Large intestine (tissue), 3 donors: Measurements from ENCODE around the gene RNU6-9. TPM values are rescaled to one million over a fixed set of nuclear protein-coding genes. Genes with fewer than 3 reads are reported as not detected.
A peak's percentile ranks its signal among the peaks of the same experiment; 100 is the strongest.
"Not testable (repeated sequence)": the region's sequence is repeated elsewhere in the genome, so short reads cannot be mapped to it uniquely, and the experiment has no call there.

Source experiments
- DNase-seq, 2 donors: peaks; one replicate each; pipeline versions ENCODE4 v3.0.0 to v3.0.0-alpha.2; 2013
- H3K27ac ChIP-seq: one replicate; pipeline ENCODE4 v1.5.1; 2013; ENCODE audit warnings: low read length
- H3K27me3 ChIP-seq: 2 replicates; pipeline ENCODE4 v1.6.1; 2013; ENCODE audit warnings: low read length; ENCODE audit not compliant: control insufficient read depth, insufficient read depth
- H3K36me3 ChIP-seq: 2 replicates; pipeline ENCODE4 v1.6.1; 2013; ENCODE audit warnings: low read length; ENCODE audit not compliant: control insufficient read depth, insufficient read depth
- H3K4me1 ChIP-seq: one replicate; pipeline ENCODE4 v1.6.1; 2013; ENCODE audit warnings: low read length; ENCODE audit not compliant: control insufficient read depth, insufficient read depth
- H3K4me3 ChIP-seq: one replicate; pipeline ENCODE4 v1.5.1; 2013; ENCODE audit warnings: low read length
- H3K9me3 ChIP-seq: one replicate; pipeline ENCODE4 v1.6.1; 2013; ENCODE audit warnings: mild to moderate bottlenecking, low read depth, low read length, moderate library complexity; ENCODE audit not compliant: control insufficient read depth
- WGBS: methylation state at CpG from one replicate; pipeline ENCODE4 v1.1.5; 2013; ENCODE audit warnings: low lambda C conversion rate; ENCODE audit not compliant: insufficient coverage; 5-methylcytosine and 5-hydroxymethylcytosine counted together
- polyA plus RNA-seq: library from polyadenylated mRNA; unstranded; fragments of 120-200 nt; gene quantifications from one replicate; pipeline ENCODE4 v1.2.1, GENCODE V29; 2013

The RNU6-9 gene
- polyA plus RNA-seq, 1 donor = not detected

DNA sequence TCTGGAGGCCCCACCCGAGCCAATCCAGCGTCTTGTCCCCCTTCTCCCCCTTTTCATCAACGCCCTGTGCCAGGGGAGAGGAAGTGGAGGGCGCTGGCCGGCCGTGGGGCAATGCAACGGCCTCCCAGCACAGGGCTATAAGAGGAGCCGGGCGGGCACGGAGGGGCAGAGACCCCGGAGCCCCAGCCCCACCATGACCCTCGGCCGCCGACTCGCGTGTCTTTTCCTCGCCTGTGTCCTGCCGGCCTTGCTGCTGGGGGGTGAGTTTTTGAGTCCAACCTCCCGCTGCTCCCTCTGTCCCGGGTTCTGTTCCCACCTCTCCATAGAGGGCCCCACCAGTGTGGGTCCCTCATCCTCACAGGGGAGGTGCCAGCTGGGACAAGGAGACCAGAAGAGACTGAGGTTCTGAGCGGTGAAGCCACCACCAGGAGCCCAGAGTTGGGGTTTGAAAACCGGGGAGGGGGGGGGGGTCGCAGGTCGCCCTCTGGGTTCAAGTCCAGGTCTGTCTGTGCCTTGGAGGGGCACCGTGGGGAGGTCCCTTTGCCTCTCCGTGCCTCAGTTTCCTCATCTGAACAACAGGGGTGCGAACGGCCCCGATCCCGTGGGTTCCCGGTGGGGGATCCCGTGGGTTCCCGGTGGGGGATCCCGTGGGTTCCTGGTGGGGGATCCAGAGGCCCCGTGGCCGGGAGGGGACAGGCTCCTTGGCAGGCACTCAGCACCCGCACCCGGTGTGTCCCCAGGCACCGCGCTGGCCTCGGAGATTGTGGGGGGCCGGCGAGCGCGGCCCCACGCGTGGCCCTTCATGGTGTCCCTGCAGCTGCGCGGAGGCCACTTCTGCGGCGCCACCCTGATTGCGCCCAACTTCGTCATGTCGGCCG is 40.9 kb upstream of the RNU6-9 start, which contains the start of gene ELANE:
TSS of gene ELANE (plus strand) at position 168 of the 878 bp plus-strand sequence. CDS start at position 194, 26 bp downstream.
- no peaks in the 10 kb centered on the region for H3K36me3 ChIP-seq
- peaks cover 10% of the 10 kb centered on the region for H3K9me3 ChIP-seq
- H3K27me3 ChIP-seq = peaks cover 49% of the 10 kb centered on the region
- no peak within 1 kb of the TSS for H3K4me3 ChIP-seq
- H3K4me1 ChIP-seq = peaks cover 8% of the 10 kb centered on the region
- no peak within 1 kb of the TSS for H3K27ac ChIP-seq
- WGBS = no CpG with 5 or more reads among the region's 55 CpGs
- DNase-seq = peak in 1 of 2 donors; percentile 1

DNA sequence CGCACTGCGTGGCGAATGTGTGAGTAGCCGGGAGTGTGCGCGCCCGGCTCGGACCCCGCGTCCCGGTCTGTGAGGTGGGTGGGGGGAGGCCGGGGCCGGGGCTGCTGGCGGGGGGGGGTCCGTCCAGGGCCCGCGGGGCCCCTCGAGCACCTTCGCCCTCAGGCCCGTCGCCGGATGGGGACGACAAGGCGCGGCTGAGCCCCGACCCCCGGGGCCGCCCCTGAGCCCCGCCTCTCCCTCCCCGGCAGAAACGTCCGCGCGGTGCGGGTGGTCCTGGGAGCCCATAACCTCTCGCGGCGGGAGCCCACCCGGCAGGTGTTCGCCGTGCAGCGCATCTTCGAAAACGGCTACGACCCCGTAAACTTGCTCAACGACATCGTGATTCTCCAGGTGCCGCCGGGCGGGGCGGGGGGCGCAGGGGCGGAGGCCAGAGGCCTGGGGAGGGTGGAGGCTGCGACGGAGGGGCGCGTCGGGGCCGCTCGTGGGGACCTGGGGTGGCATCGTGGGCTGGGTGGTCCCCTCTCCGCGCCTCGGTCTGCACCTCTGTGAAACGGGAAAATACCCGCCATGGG is 40.2 kb upstream of the RNU6-9 start:
- H3K36me3 ChIP-seq = no peaks in the 10 kb centered on the region
- no peak overlapping the region for H3K4me3 ChIP-seq
- H3K4me1 ChIP-seq = peaks cover 8% of the 10 kb centered on the region
- no CpG with 5 or more reads among the region's 67 CpGs for WGBS
- no peak for DNase-seq
- peaks cover 7% of the 10 kb centered on the region for H3K9me3 ChIP-seq
- peaks cover 42% of the 10 kb centered on the region for H3K27me3 ChIP-seq
- H3K27ac ChIP-seq = no peak overlapping the region

DNA sequence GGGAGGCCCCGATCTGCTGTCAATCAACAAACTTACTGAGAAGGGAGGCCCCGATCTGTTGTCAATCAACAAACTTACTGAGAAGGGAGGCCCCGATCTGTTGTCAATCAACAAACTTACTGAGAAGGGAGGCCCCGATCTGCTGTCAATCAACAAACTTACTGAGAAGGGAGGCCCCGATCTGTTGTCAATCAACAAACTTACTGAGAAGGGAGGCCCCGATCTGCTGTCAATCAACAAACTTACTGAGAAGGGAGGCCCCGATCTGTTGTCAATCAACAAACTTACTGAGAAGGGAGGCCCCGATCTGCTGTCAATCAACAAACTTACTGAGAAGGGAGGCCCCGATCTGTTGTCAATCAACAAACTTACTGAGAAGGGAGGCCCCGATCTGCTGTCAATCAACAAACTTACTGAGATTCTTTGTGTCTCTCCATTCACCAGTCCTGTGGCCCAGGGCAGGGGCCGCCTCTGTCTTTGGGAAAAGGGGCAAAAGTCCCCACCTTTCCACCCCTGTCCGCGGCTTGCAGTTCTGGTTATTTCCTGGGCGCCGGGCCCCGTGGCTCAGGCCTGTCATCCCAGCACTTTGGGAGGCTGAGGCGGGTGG is 39.6 kb upstream of the RNU6-9 start:
- WGBS = no CpG with 5 or more reads among the region's 17 CpGs
- not testable (repeated sequence) for H3K4me1 ChIP-seq, H3K9me3 ChIP-seq, H3K27ac ChIP-seq, DNase-seq, H3K4me3 ChIP-seq, H3K36me3 ChIP-seq
- peaks cover 36% of the 10 kb centered on the region for H3K27me3 ChIP-seq

DNA sequence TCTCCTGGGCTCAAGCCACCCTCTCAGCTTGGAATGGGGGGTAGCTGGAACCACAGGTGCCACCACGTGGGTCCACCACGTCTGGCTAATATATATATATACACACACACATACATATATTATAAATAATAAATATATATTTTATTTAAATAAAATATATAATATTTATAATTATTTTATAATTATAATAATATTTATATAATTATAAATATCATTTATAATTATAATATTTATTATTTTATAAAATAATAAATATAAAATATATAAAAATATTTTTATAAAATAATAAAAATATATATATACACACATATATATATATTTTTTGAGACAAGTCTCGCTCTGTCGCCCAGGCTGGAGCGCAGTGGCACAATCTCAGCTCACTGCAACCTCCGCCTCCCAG is 38.7 kb upstream of the RNU6-9 start:
- peaks cover 15% of the 10 kb centered on the region for H3K9me3 ChIP-seq
- no CpG with 5 or more reads among the region's 6 CpGs for WGBS
- H3K4me3 ChIP-seq = no peak overlapping the region
- H3K27ac ChIP-seq = no peak overlapping the region
- no peaks in the 10 kb centered on the region for H3K36me3 ChIP-seq
- H3K27me3 ChIP-seq = peaks cover 39% of the 10 kb centered on the region
- DNase-seq = no peak
- peaks cover 12% of the 10 kb centered on the region for H3K4me1 ChIP-seq

DNA sequence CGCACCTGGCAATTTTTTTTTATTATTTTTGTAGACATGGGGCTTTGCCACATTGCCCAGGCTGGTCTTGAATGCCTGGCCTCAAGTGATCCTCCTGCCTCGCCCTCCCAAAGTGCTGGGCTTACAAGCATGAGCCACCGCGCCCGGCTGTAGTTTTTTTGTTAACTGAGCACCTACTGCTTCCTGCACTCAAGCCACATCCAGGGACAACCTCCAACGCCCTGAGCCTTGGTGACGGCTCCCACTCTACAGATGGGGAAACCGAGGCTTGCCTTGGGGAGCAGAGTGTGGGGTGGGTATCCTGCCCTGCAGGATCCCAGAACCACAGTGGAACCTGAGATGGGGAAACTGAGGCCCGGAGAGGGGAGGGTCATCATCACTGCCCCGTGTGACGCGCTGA is 38.1 kb upstream of the RNU6-9 start:
- WGBS = no CpG with 5 or more reads among the region's 12 CpGs
- H3K9me3 ChIP-seq = peaks cover 16% of the 10 kb centered on the region
- no peak overlapping the region for H3K4me3 ChIP-seq
- H3K27ac ChIP-seq = no peak overlapping the region
- peaks cover 45% of the 10 kb centered on the region for H3K27me3 ChIP-seq
- no peaks in the 10 kb centered on the region for H3K36me3 ChIP-seq
- peaks cover 16% of the 10 kb centered on the region for H3K4me1 ChIP-seq
- DNase-seq = no peak

DNA sequence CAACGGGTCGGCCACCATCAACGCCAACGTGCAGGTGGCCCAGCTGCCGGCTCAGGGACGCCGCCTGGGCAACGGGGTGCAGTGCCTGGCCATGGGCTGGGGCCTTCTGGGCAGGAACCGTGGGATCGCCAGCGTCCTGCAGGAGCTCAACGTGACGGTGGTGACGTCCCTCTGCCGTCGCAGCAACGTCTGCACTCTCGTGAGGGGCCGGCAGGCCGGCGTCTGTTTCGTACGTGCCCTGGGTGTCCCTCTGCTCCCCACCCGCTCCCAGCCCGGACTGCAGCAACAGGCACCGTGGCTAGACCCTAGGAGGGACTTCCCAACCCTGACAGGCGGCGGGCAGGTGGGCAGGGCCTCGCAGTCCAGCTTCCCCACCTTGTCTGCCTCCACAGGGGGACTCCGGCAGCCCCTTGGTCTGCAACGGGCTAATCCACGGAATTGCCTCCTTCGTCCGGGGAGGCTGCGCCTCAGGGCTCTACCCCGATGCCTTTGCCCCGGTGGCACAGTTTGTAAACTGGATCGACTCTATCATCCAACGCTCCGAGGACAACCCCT is 37.6 kb upstream of the RNU6-9 start:
- Histone ChIP-seq H3K36me3 (no peaks in the 10 kb centered on the region), H3K4me1 (peaks cover 14% of the 10 kb centered on the region), H3K27me3 (peaks cover 42% of the 10 kb centered on the region), H3K4me3 (no peak overlapping the region), H3K27ac (no peak overlapping the region), H3K9me3 (peaks cover 16% of the 10 kb centered on the region)
- no peak for DNase-seq
- no CpG with 5 or more reads among the region's 40 CpGs for WGBS

DNA sequence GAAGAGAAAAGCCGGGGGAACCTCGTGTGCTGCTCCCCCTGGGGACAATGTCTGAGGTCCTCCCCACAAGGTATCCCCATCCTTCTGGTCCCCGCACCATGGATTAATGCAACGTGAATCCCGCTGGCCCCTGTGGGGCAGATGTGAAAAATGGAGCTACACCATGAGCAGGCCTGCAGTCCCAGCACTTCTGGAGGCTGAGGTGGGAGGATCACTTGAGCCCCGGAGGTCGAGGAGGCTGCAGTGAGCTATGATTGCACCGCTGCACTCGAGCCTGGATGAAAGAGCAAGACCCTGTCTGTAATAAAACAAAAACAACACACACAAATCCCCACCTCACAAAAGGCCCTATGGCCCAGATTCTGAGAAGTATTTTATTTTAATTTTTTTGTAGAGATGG is 35.0 kb upstream of the RNU6-9 start:
- Histone ChIP-seq H3K9me3 (peaks cover 22% of the 10 kb centered on the region), H3K27me3 (peaks cover 33% of the 10 kb centered on the region), H3K36me3 (no peaks in the 10 kb centered on the region), H3K4me1 (peaks cover 13% of the 10 kb centered on the region), H3K4me3 (no peak overlapping the region), H3K27ac (no peak overlapping the region)
- no peak for DNase-seq
- no CpG with 5 or more reads among the region's 9 CpGs for WGBS

DNA sequence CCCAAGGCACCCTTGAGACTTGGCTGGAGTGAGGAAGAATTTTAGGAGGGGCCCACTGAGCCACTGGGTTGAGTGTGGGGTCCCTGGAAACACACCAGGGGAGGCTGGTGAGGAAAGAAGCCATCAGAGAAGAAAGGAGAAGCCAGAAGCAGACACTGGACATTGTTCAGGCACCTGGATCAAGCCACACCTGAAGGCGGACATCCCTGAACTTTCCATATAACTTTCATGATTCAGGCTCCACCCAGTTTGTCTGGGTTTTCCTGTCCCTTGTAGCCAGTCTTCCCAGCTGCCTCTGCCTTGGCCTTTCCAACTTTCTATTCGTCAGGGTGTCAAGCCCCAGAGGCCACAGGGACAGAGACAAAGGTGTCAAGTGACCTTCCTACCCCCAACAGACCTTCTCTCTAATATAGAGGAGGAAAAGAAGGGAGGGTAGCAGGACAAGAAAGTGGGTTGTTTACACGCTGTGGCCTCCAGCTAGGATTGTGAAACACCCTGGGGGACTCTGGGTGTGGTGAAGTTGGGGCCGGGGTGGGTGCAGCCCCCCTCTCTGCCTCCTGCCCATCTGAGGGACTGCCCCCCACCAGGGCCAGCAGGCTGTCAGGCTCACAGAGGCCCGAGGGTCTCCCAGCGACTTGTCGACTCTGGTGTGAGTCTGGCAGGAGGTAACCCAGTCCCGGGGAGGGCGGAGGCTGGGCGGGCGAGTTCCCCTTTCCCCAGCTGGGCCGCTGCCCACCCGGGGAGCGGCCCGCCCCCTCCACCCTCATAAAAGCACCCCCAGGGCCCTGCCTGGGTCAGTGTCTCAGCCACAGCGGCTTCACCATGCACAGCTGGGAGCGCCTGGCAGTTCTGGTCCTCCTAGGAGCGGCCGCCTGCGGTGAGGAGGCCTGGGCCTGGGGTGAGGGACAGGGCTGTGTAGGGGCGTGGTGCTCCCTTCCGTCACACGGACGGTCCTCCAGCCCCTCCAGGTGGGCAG is 34.1 kb upstream of the RNU6-9 start, which contains the start of gene CFD:
TSS of gene CFD (plus strand) at position 797 of the 976 bp plus-strand sequence. CDS start at position 823, 26 bp downstream.
- no peak for DNase-seq
- H3K27ac ChIP-seq = no peak within 1 kb of the TSS
- H3K4me3 ChIP-seq = peak within 1 kb of the TSS; percentile 34
- peaks cover 13% of the 10 kb centered on the region for H3K4me1 ChIP-seq
- peaks cover 24% of the 10 kb centered on the region for H3K9me3 ChIP-seq
- H3K36me3 ChIP-seq = no peaks in the 10 kb centered on the region
- WGBS = no CpG with 5 or more reads among the region's 24 CpGs
- H3K27me3 ChIP-seq = peaks cover 27% of the 10 kb centered on the region

DNA sequence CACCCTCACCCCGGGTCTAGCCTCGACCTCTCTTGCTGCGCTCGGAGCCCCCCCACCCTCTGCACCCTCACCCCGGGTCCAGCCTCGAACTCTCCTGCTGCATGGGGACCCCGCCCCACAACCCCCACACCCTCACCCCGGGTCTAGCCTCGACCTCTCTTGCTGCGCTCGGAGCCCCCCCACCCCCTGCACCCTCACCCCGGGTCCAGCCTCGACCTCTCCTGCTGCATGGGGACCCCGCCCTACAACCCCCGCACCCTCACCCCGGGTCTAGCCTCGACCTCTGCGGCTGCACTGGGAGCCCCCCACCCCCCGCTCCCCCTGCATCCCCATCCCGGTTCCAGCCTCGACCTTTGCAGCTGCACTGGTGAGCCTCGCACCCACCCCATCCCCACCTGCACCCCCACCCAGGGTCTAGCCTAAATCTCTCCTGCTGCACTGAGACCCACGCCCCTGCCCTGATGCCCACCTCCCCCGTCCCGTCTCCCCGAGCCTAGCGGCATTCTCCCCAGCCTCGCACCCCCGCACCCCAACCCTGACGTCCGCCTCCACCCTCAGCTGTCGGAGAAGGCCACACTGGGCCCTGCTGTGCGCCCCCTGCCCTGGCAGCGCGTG is 32.0 kb upstream of the RNU6-9 start:
- H3K27me3 ChIP-seq = peaks cover 25% of the 10 kb centered on the region
- H3K36me3 ChIP-seq = no peaks in the 10 kb centered on the region
- peaks cover 13% of the 10 kb centered on the region for H3K4me1 ChIP-seq
- peaks cover 21% of the 10 kb centered on the region for H3K9me3 ChIP-seq
- no peak overlapping the region for H3K27ac ChIP-seq
- H3K4me3 ChIP-seq = no peak overlapping the region
- no peak for DNase-seq
- no CpG with 5 or more reads among the region's 35 CpGs for WGBS
